Gastroesophageal sphincter (tissue), 3 donors: ENCODE measurements around the gene DPEP1.

Experiments
- CTCF ChIP-seq, 4 experiments: fragments of 200-600 bp in 2 of 4; fragments of 450-650 bp in 2 of 4; sonication (generic) in 1 of 4; IDR thresholded peaks; one replicate each; pipeline ENCODE4 v1.5.1; 2017 to 2019; ENCODE audit warnings: antibody characterized with exemption in 4 of 4, mild to moderate bottlenecking in 2 of 4, moderate library complexity in 2 of 4
- POLR2A ChIP-seq, 2 donors: fragments of 450-650 bp; IDR thresholded peaks; one replicate each; pipeline ENCODE4 v1.6.1; 2017; ENCODE audit warnings: antibody characterized with exemption in 2 of 2, mild to moderate bottlenecking in 2 of 2, moderate library complexity in 1 of 2

- TF ChIP-seq CTCF (IDR thresholded peaks at IDR 0.05) = no peak
- no peak for TF ChIP-seq POLR2A (IDR thresholded peaks at IDR 0.05)
Observed at GRCh38 chr16:89600956-89601355, 12.5 kb upstream of the DPEP1 start.
